ENCODE data around the gene PPP6R2.

Gene PPP6R2

DNA sequence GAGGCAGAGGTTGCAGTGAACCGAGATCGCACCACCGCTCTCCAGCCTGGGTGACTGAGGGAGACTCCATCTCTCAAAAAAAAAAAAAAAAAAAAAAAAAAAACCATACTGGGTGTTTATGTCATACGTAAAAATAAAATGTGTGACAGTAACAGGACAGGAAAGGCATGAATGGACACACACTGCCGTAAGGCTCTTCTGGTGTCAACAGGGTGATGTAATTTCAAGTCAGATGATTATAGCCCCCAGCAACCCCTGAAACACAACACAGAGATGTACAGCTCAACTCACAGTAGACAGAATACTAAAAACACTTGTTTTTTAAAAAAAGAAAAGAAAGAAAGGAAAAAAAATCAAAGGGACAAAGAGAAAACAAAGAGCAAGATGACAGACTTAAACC, 109.5 kb downstream of the PPP6R2 start:
- no peak for TF ChIP-seq EZH2phosphoT487 (IDR thresholded peaks at IDR 0.05; ENCODE audit: borderline replicate concordance, low read length)
- TF ChIP-seq, protein P1, sequence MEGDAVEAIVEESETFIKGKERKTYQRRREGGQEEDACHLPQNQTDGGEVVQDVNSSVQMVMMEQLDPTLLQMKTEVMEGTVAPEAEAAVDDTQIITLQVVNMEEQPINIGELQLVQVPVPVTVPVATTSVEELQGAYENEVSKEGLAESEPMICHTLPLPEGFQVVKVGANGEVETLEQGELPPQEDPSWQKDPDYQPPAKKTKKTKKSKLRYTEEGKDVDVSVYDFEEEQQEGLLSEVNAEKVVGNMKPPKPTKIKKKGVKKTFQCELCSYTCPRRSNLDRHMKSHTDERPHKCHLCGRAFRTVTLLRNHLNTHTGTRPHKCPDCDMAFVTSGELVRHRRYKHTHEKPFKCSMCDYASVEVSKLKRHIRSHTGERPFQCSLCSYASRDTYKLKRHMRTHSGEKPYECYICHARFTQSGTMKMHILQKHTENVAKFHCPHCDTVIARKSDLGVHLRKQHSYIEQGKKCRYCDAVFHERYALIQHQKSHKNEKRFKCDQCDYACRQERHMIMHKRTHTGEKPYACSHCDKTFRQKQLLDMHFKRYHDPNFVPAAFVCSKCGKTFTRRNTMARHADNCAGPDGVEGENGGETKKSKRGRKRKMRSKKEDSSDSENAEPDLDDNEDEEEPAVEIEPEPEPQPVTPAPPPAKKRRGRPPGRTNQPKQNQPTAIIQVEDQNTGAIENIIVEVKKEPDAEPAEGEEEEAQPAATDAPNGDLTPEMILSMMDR (IDR thresholded peaks at IDR 0.05; ENCODE audit: low read depth, low read length, poor library complexity, severe bottlenecking) = no peak
- no peaks in the 10 kb centered on the region for H3K9me2 ChIP-seq (replicated peaks; ENCODE audit: control insufficient read depth, low read length)
- no peak overlapping the region for H3K4me3 ChIP-seq (ENCODE audit: low read length)
- peak overlapping the region; percentile 22; the same call in 1 of the 2 replicates for H3K27ac ChIP-seq (ENCODE audit: low read depth, low read length)
- peaks cover 40% of the 10 kb centered on the region for H3F3A ChIP-seq (ENCODE audit: control insufficient read depth, insufficient read depth)
- H3K27me3 ChIP-seq (ENCODE audit: control insufficient read depth, low read length) = no peaks in the 10 kb centered on the region
- peaks cover 92% of the 10 kb centered on the region for H3K36me3 ChIP-seq (ENCODE audit: control insufficient read depth, low read length)
- H3K79me2 ChIP-seq (ENCODE audit: control insufficient read depth, low read length) = peaks cover 29% of the 10 kb centered on the region
- H3K4me1 ChIP-seq (ENCODE audit: control insufficient read depth, low read length) = peaks cover 52% of the 10 kb centered on the region
- no peak overlapping the region for H3K4me2 ChIP-seq (ENCODE audit: low read length)
- no peaks in the 10 kb centered on the region for H4K20me1 ChIP-seq (ENCODE audit: control insufficient read depth, insufficient read depth, low read depth, low read length)
- H3K9me3 ChIP-seq (ENCODE audit: control insufficient read depth, insufficient read depth, low read length) = no peaks in the 10 kb centered on the region

DNA sequence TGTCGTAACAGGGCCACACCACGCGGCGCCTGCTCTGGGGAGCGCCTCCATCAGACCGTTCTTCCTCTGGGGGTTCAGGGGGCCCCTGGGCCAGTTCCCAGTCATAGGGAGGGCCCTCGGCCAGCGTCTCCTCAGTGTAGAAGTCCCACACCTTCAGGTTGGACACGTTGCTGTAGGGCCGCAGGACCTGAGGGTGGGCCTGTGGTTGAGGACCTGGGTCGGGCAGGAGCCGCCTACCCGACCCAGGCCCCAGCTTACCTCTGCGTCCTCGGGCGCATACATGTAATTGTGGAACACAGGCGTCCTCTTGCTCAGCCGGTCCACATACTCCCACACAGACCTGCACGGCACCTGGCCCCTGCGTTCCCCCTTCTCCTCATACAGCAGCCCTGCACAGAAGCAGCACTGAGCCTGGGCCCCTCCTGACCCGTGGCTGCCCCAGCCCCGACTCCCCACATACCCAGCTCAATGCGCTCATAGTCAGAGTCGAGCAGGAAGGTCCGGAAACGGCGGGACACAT, 111.5 kb downstream of the PPP6R2 start:
- Histone ChIP-seq H3K4me2 (ENCODE audit: low read length) (no peak overlapping the region), H3K4me1 (ENCODE audit: control insufficient read depth, low read length) (peaks cover 39% of the 10 kb centered on the region), H3K27ac (ENCODE audit: low read depth, low read length) (no peak overlapping the region), H3K9me3 (ENCODE audit: control insufficient read depth, insufficient read depth, low read length) (no peaks in the 10 kb centered on the region), H3K9me2 (replicated peaks; ENCODE audit: control insufficient read depth, low read length) (no peaks in the 10 kb centered on the region), H3K4me3 (ENCODE audit: low read length) (no peak overlapping the region), H3K36me3 (ENCODE audit: control insufficient read depth, low read length) (peaks cover 91% of the 10 kb centered on the region), H4K20me1 (ENCODE audit: control insufficient read depth, insufficient read depth, low read depth, low read length) (no peaks in the 10 kb centered on the region), H3K27me3 (ENCODE audit: control insufficient read depth, low read length) (no peaks in the 10 kb centered on the region), H3K79me2 (ENCODE audit: control insufficient read depth, low read length) (peaks cover 13% of the 10 kb centered on the region), H3F3A (ENCODE audit: control insufficient read depth, insufficient read depth) (peaks cover 31% of the 10 kb centered on the region)
- no peak for TF ChIP-seq EZH2phosphoT487 (IDR thresholded peaks at IDR 0.05; ENCODE audit: borderline replicate concordance, low read length)
- TF ChIP-seq, protein P1 (IDR thresholded peaks at IDR 0.05; ENCODE audit: low read depth, low read length, poor library complexity, severe bottlenecking) = no peak

DNA sequence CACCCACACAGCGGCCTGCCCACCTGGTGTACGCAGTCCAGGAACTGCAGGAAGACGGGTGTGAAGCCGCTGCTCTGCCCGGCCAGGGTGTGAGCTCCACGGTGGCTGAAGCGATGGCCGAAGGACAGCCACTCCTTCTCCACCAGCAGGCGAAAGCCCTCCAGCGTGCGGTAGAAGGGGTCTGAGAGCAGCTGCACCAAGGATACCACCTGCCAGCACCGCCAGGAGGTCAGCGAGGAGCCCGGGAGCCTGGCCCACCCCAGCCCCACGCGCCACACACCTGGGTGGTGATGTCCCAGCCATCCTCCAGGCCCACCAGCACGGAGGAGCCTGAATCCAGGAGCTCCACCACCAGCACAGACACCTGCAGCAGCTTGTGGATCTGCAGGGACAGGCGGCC, 112.1 kb downstream of the PPP6R2 start:
- Histone ChIP-seq H3K9me2 (replicated peaks; ENCODE audit: control insufficient read depth, low read length) (no peaks in the 10 kb centered on the region), H3K27ac (ENCODE audit: low read depth, low read length) (no peak overlapping the region), H3K36me3 (ENCODE audit: control insufficient read depth, low read length) (peaks cover 93% of the 10 kb centered on the region), H3K4me1 (ENCODE audit: control insufficient read depth, low read length) (peaks cover 33% of the 10 kb centered on the region), H3K4me3 (ENCODE audit: low read length) (no peak overlapping the region), H3K4me2 (ENCODE audit: low read length) (no peak overlapping the region), H3K9me3 (ENCODE audit: control insufficient read depth, insufficient read depth, low read length) (no peaks in the 10 kb centered on the region), H4K20me1 (ENCODE audit: control insufficient read depth, insufficient read depth, low read depth, low read length) (no peaks in the 10 kb centered on the region), H3K79me2 (ENCODE audit: control insufficient read depth, low read length) (peaks cover 13% of the 10 kb centered on the region), H3F3A (ENCODE audit: control insufficient read depth, insufficient read depth) (peaks cover 25% of the 10 kb centered on the region), H3K27me3 (ENCODE audit: control insufficient read depth, low read length) (no peaks in the 10 kb centered on the region)
- no peak for TF ChIP-seq EZH2phosphoT487 (IDR thresholded peaks at IDR 0.05; ENCODE audit: borderline replicate concordance, low read length)
- TF ChIP-seq, protein P1 (IDR thresholded peaks at IDR 0.05; ENCODE audit: low read depth, low read length, poor library complexity, severe bottlenecking) = no peak

All from DOHH2 (cell line).